ENCODE results near the gene HP. TPM values are rescaled to one million over a fixed set of nuclear protein-coding genes. Genes with fewer than 3 reads are reported as not detected.

The HP gene
- total and polyA plus RNA-seq, 10 of the 15 experiments (the other 5 are each of a cell fraction or from before 2014, with no cell fraction given), result 10.8 TPM; not detected in 9

GRCh38 chr16:72025404-72026114 lies 28.7 kb upstream of the HP start:
- ChIA-PET CTCF (no interaction called here), POLR2A (no interaction called here), SMC1A (ENCODE audit: uncharacterized antibody, unreplicated experiment) (no interaction called here), RAD21 (ENCODE audit: unreplicated experiment) (no interaction called here)
- H3K27ac ChIP-seq (ENCODE audit: control insufficient read depth, insufficient read depth), result no peak overlapping the region
- H3K79me2 ChIP-seq (ENCODE audit: control insufficient read depth, insufficient read depth, low read length), result no peaks in the 10 kb centered on the region
- H3K27me3 ChIP-seq (replicated peaks in 1 of 2; ENCODE audit: control insufficient read depth in 2 of 2, insufficient read depth in 2 of 2, low read length in 1 of 2), result no peaks in the 10 kb centered on the region
- no peak for DNase-seq (ENCODE audit: low read depth, low spot score)
- H3K4me1 ChIP-seq (ENCODE audit: control insufficient read depth, insufficient read depth, low read length), result no peaks in the 10 kb centered on the region
- no peak for FAIRE-seq
- WGBS (ENCODE audit: insufficient coverage, insufficient replicate concordance, low lambda C conversion rate, missing lambda C conversion rate), result 91% methylated on average over 19 of the region's 19 CpGs
- peaks cover 5 to 11% of the 10 kb centered on the region in 2 experiments; a peak in 3 of 4 replicates for H3K36me3 ChIP-seq (ENCODE audit: control insufficient read depth in 2 of 2, insufficient read depth in 2 of 2, low read length in 1 of 2)
- no peaks in the 10 kb centered on the region for H4K20me1 ChIP-seq (ENCODE audit: control insufficient read depth, insufficient read depth)
- TF ChIP-seq, protein P1, sequence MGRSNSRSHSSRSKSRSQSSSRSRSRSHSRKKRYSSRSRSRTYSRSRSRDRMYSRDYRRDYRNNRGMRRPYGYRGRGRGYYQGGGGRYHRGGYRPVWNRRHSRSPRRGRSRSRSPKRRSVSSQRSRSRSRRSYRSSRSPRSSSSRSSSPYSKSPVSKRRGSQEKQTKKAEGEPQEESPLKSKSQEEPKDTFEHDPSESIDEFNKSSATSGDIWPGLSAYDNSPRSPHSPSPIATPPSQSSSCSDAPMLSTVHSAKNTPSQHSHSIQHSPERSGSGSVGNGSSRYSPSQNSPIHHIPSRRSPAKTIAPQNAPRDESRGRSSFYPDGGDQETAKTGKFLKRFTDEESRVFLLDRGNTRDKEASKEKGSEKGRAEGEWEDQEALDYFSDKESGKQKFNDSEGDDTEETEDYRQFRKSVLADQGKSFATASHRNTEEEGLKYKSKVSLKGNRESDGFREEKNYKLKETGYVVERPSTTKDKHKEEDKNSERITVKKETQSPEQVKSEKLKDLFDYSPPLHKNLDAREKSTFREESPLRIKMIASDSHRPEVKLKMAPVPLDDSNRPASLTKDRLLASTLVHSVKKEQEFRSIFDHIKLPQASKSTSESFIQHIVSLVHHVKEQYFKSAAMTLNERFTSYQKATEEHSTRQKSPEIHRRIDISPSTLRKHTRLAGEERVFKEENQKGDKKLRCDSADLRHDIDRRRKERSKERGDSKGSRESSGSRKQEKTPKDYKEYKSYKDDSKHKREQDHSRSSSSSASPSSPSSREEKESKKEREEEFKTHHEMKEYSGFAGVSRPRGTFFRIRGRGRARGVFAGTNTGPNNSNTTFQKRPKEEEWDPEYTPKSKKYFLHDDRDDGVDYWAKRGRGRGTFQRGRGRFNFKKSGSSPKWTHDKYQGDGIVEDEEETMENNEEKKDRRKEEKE (IDR thresholded peaks at IDR 0.05), result no peak
- TF ChIP-seq FOXM1 (IDR thresholded peaks at IDR 0.05; ENCODE audit: low read depth, low read length) (no peak), RBBP5 (conservative IDR thresholded peaks at IDR 0.05) (no peak), PKNOX1 (IDR thresholded peaks at IDR 0.05) (no peak), TAF1 (IDR thresholded peaks at IDR 0.05; ENCODE audit: borderline replicate concordance, low read depth, low read length) (no peak)
- in situ Hi-C loops (cut with MboI), result no loop called here
- H3K9me3 ChIP-seq (replicated peaks; ENCODE audit: control insufficient read depth, insufficient read depth, low read length), result no peaks in the 10 kb centered on the region
- intact Hi-C loops (cut with micrococcal nuclease; ENCODE audit: unreplicated experiment), result no loop called here
- H2AFZ ChIP-seq (ENCODE audit: control insufficient read depth, low read depth, low read length), result no peak overlapping the region
- BruUV-seq (replicated peaks), result no TSS peak
- no peak overlapping the region for H3K4me2 ChIP-seq (ENCODE audit: control insufficient read depth, insufficient read depth)
- no peak for ATAC-seq
- H3K4me3 ChIP-seq, result no peak overlapping the region
- H3K9ac ChIP-seq (ENCODE audit: control insufficient read depth, insufficient read depth, low read length), result no peak overlapping the region

All from GM12878 (cell line).